Stimulated activated CD4-positive, alpha-beta T cell treated with anti-CD3 and anti-CD28 coated beads, Interleukin-12 subunit alpha, Interleukin-12 subunit beta, amount 100 ng/mL, for 4 hours (primary cell): ENCODE results near the gene OR52L1.
"Not testable (repeated sequence)": the region's sequence is repeated elsewhere in the genome, so short reads cannot be mapped to it uniquely, and the experiment has no call there.

Source experiments
- DNase-seq: peaks from one replicate; pipeline ENCODE4 v3.0.0-alpha.2; 2020

The OR52L1 gene

GRCh38 chr11:5986885-5987284 is at the start of gene OR52L1:
TSS of gene OR52L1 (minus strand) at chr11:5986985. CDS start at chr11:5986930, 55 bp downstream.
- no peak for DNase-seq

GRCh38 chr11:6030708-6031405 is 44.1 kb upstream of the OR52L1 start, which contains the start of gene OR56A1:
TSS of gene OR56A1 (minus strand) at chr11:6030758. CDS start at chr11:6027692, 3,066 bp downstream.
- DNase-seq: no peak

GRCh38 chr11:6027501-6027900 is 40.7 kb upstream of the OR52L1 start:
- DNase-seq: no peak

- DNase-seq: no peak
Measured at GRCh38 chr11:6025056-6025455, 38.3 kb upstream of the OR52L1 start.

GRCh38 chr11:6022956-6023355 is 36.2 kb upstream of the OR52L1 start:
- no peak for DNase-seq

GRCh38 chr11:6013042-6013441 is 26.3 kb upstream of the OR52L1 start:
- DNase-seq: no peak

GRCh38 chr11:6012035-6012668 is 25.4 kb upstream of the OR52L1 start:
- no peak for DNase-seq

GRCh38 chr11:6006846-6007245 is 20.1 kb upstream of the OR52L1 start, which contains the start of gene OR56A4:
TSS of gene OR56A4 (minus strand) at chr11:6006946. CDS start at chr11:6002992, 3,954 bp downstream.
- DNase-seq: no peak

GRCh38 chr11:6006395-6006794 is 19.6 kb upstream of the OR52L1 start:
- DNase-seq: no peak

GRCh38 chr11:6002202-6002699 is 15.5 kb upstream of the OR52L1 start:
- DNase-seq: no peak

GRCh38 chr11:5994791-5995190 is 8.0 kb upstream of the OR52L1 start:
- DNase-seq: no peak

GRCh38 chr11:5992604-5993251 is 5.9 kb upstream of the OR52L1 start:
- DNase-seq: no peak

- no peak for DNase-seq
Measured at GRCh38 chr11:5992150-5992549, 5.4 kb upstream of the OR52L1 start.

- no peak for DNase-seq
Measured at GRCh38 chr11:5989203-5989602, 2.4 kb upstream of the OR52L1 start.

- no peak for DNase-seq
Measured at GRCh38 chr11:5983443-5983842, 3.3 kb downstream of the OR52L1 start.

- no peak for DNase-seq
Measured at GRCh38 chr11:5973530-5973929, 13.3 kb downstream of the OR52L1 start.

- DNase-seq: no peak
Measured at GRCh38 chr11:5968394-5968793, 18.4 kb downstream of the OR52L1 start, which contains the start of gene OR56A5. TSS of gene OR56A5 (minus strand) at chr11:5968494. CDS start at chr11:5968494, 0 bp downstream.

GRCh38 chr11:5967708-5968107 is 19.1 kb downstream of the OR52L1 start:
- DNase-seq: no peak

GRCh38 chr11:5966958-5967357 is 19.8 kb downstream of the OR52L1 start:
- no peak for DNase-seq

- not testable (repeated sequence) for DNase-seq
Measured at GRCh38 chr11:5960704-5961320, 26.0 kb downstream of the OR52L1 start.

GRCh38 chr11:5955586-5955985 is 31.2 kb downstream of the OR52L1 start:
- no peak for DNase-seq

- no peak for DNase-seq
Measured at GRCh38 chr11:5941951-5942350, 44.8 kb downstream of the OR52L1 start, which contains the start of gene OR56A3. TSS of gene OR56A3 (plus strand) at chr11:5942251. CDS start at chr11:5947347, 5,096 bp downstream.

- DNase-seq: no peak
Measured at GRCh38 chr11:5940748-5941147, 46.0 kb downstream of the OR52L1 start.
